NK-92 treated with Interleukin-12 subunit alpha and Interleukin-12 subunit beta, amount 100 ng/mL, for 24 hours (cell line): ENCODE measurements around the gene GIGYF2.
A peak's percentile ranks its signal among the peaks of the same experiment; 100 is the strongest.
"Not testable (repeated sequence)": the region's sequence is repeated elsewhere in the genome, so short reads cannot be mapped to it uniquely, and the experiment has no call there.

ENCODE experiments used
- DNase-seq: peaks from one replicate; lab custom pipeline; 2025; lab: John Stamatoyannopoulos, UW

The GIGYF2 gene

GRCh38 chr2:232809349-232810124 is 112.4 kb downstream of the GIGYF2 start:
- no peak for DNase-seq

GRCh38 chr2:232810444-232810843 is 113.3 kb downstream of the GIGYF2 start:
- DNase-seq: no peak

GRCh38 chr2:232815569-232815968 is 118.4 kb downstream of the GIGYF2 start:
- DNase-seq: no peak

- no peak for DNase-seq
Measured at GRCh38 chr2:232816657-232817056, 119.5 kb downstream of the GIGYF2 start.

- no peak for DNase-seq
Measured at GRCh38 chr2:232817756-232818155, 120.6 kb downstream of the GIGYF2 start.

- no peak for DNase-seq
Measured at GRCh38 chr2:232829988-232830387, 132.9 kb downstream of the GIGYF2 start.

- no peak for DNase-seq
Measured at GRCh38 chr2:232831496-232831895, 134.4 kb downstream of the GIGYF2 start.

- no peak for DNase-seq
Measured at GRCh38 chr2:232833830-232834229, 136.7 kb downstream of the GIGYF2 start.

- DNase-seq: no peak
Measured at GRCh38 chr2:232835687-232836208, 138.6 kb downstream of the GIGYF2 start.

- DNase-seq: no peak
Measured at GRCh38 chr2:232836934-232837333, 139.8 kb downstream of the GIGYF2 start.

GRCh38 chr2:232838406-232838874 is 141.3 kb downstream of the GIGYF2 start:
- DNase-seq: peak; percentile 64

- no peak for DNase-seq
Measured at GRCh38 chr2:232839411-232840079, 142.4 kb downstream of the GIGYF2 start.

- no peak for DNase-seq
Measured at GRCh38 chr2:232842689-232843088, 145.6 kb downstream of the GIGYF2 start.

GRCh38 chr2:232843834-232844233 is 146.7 kb downstream of the GIGYF2 start:
- no peak for DNase-seq

- DNase-seq: no peak
Measured at GRCh38 chr2:232846055-232846454, 148.9 kb downstream of the GIGYF2 start.

GRCh38 chr2:232850039-232850438 is 152.9 kb downstream of the GIGYF2 start:
- no peak for DNase-seq

- DNase-seq: not testable (repeated sequence)
Measured at GRCh38 chr2:232852081-232852480, 154.9 kb downstream of the GIGYF2 start.

- no peak for DNase-seq
Measured at GRCh38 chr2:232852676-232853075, 155.5 kb downstream of the GIGYF2 start.

GRCh38 chr2:232854082-232854481 is 157.0 kb downstream of the GIGYF2 start:
- DNase-seq: no peak

- no peak for DNase-seq
Measured at GRCh38 chr2:232857158-232857563, 160.0 kb downstream of the GIGYF2 start.

- DNase-seq: no peak
Measured at GRCh38 chr2:232859385-232859916, 162.3 kb downstream of the GIGYF2 start.

- DNase-seq: no peak
Measured at GRCh38 chr2:232860593-232861241, 163.6 kb downstream of the GIGYF2 start.
